SK-N-SH (cell line): Measurements from ENCODE around the gene CLEC2D. TPM values are rescaled to one million over a fixed set of nuclear protein-coding genes. Genes with fewer than 3 reads are reported as not detected.

Source experiments
- CTCF ChIA-PET: fragments of 300-600, 350-600 bp; formaldehyde crosslinking; extraction: SDS; loops from one replicate; lab custom pipeline; 2021; lab: Yijun Ruan, JAX
- POLR2A ChIA-PET: fragments of 350-600 bp; sonication (Branson Sonifier 250); formaldehyde crosslinking; extraction: SDS; loops from one replicate; lab custom pipeline; 2020; ENCODE audit warnings: antibody characterized with exemption, inconsistent platforms; lab: Yijun Ruan, JAX
- DNase-seq: peaks from one replicate; pipeline ENCODE4 v3.0.0; 2012
- H2AFZ ChIP-seq: fragments of 200-600 bp; sonication (generic); 2 replicates; pipeline ENCODE4 v1.8.1; 2016; ENCODE audit warnings: antibody characterized with exemption, mild to moderate bottlenecking, low read depth
- H3F3A ChIP-seq: fragments of 200-600 bp; sonication (generic); replicated peaks from 2 replicates; pipeline ENCODE3; 2016; ENCODE audit warnings: antibody characterized with exemption, mild to moderate bottlenecking; ENCODE audit not compliant: insufficient read depth
- H3K27ac ChIP-seq, 2 experiments: fragments of 200-500 bp in 1 of 2; fragments of 200-600 bp in 1 of 2; sonication (Bioruptor generic) in 1 of 2; sonication (generic), shearing (Covaris generic) in 1 of 2; 2 replicates each; pipeline versions ENCODE4 v1.5.1 to v1.6.1; 2014 to 2016; ENCODE audit warnings: low read depth in 2 of 2, inconsistent platforms in 1 of 2, low read length in 1 of 2, mild to moderate bottlenecking in 1 of 2, mixed read lengths in 1 of 2
- H3K27me3 ChIP-seq: fragments of 200-600 bp; sonication (generic), shearing (Covaris generic); 2 replicates; pipeline ENCODE4 v1.6.1; 2016; ENCODE audit warnings: mixed run types; ENCODE audit not compliant: insufficient read depth
- H3K36me3 ChIP-seq, 2 experiments: fragments of 200-500 bp in 1 of 2; fragments of 200-600 bp in 1 of 2; sonication (Bioruptor generic) in 1 of 2; sonication (generic) in 1 of 2; replicated peaks in 1 of 2; 2 replicates each; pipeline versions ENCODE3 to v1.5.1; 2014 to 2016; ENCODE audit warnings: low read length in 1 of 2, mild to moderate bottlenecking in 1 of 2; ENCODE audit not compliant: insufficient read depth in 2 of 2, control insufficient read depth in 1 of 2
- H3K4me1 ChIP-seq, 2 experiments: fragments of 200-500 bp in 1 of 2; fragments of 200-600 bp in 1 of 2; sonication (Bioruptor generic) in 1 of 2; sonication (generic), shearing (Covaris generic) in 1 of 2; 2 replicates each; pipeline versions ENCODE4 v1.5.1 to v1.6.1; 2014 to 2016; ENCODE audit warnings: low read depth in 1 of 2, low read length in 1 of 2, mixed run types in 1 of 2; ENCODE audit not compliant: insufficient read depth in 2 of 2, control insufficient read depth in 1 of 2
- H3K4me2 ChIP-seq: fragments of 200-600 bp; sonication (generic), shearing (Covaris generic); 2 replicates; pipeline ENCODE4 v1.6.1; 2017; ENCODE audit warnings: mixed run types
- H3K4me3 ChIP-seq, 2 experiments: fragments of 200-500 bp in 1 of 2; fragments of 200-600 bp in 1 of 2; sonication (Bioruptor generic) in 1 of 2; sonication (generic), shearing (Covaris generic) in 1 of 2; 2 replicates each; pipeline versions ENCODE4 v1.5.1 to v1.8.1; 2014 to 2016; ENCODE audit warnings: low read depth in 2 of 2, inconsistent platforms in 1 of 2, low read length in 1 of 2, mild to moderate bottlenecking in 1 of 2, mixed read lengths in 1 of 2, moderate library complexity in 1 of 2
- H3K79me2 ChIP-seq: fragments of 200-600 bp; sonication (generic); 2 replicates; pipeline ENCODE4 v1.8.1; 2017; ENCODE audit warnings: mild to moderate bottlenecking; ENCODE audit not compliant: insufficient read depth
- H3K9ac ChIP-seq: fragments of 200-600 bp; sonication (generic); 2 replicates; pipeline ENCODE4 v1.6.1; 2017; ENCODE audit warnings: mixed run types
- H3K9me2 ChIP-seq: fragments of 200-600 bp; sonication (generic); 2 replicates; pipeline ENCODE4 v1.6.1; 2017; ENCODE audit warnings: mixed run types
- H3K9me3 ChIP-seq: fragments of 200-600 bp; sonication (generic); 2 replicates; pipeline ENCODE4 v1.6.1; 2017; ENCODE audit warnings: mixed run types, mild to moderate bottlenecking, moderate library complexity
- H4K20me1 ChIP-seq: fragments of 200-600 bp; sonication (generic); 2 replicates; pipeline ENCODE4 v1.6.1; 2017; ENCODE audit warnings: mild to moderate bottlenecking, mixed run types; ENCODE audit not compliant: insufficient read depth
- CHD2 ChIP-seq: fragments of 150-350 bp; IDR thresholded peaks from 2 replicates; pipeline ENCODE4 v1.6.1; 2018; ENCODE audit warnings: low read length; ENCODE audit not compliant: partially characterized antibody
- ELF1 ChIP-seq: IDR thresholded peaks from 2 replicates; pipeline ENCODE4 v1.4.0; 2012
- EP300 ChIP-seq, 2 experiments: IDR thresholded peaks; 2 replicates each; pipeline versions ENCODE4 v1.4.0 to v1.6.1; 2012; ENCODE audit warnings: borderline replicate concordance in 1 of 2, low read depth in 1 of 2, low read length in 1 of 2
- EZH2phosphoT487 ChIP-seq: fragments of 200-600 bp; sonication (generic); IDR thresholded peaks from 2 replicates; pipeline ENCODE4 v1.6.1; 2017; ENCODE audit warnings: low read depth, mixed run types, mild to moderate bottlenecking, antibody characterized with exemption, moderate library complexity, borderline replicate concordance
- FOSL2 ChIP-seq: IDR thresholded peaks from 2 replicates; pipeline ENCODE4 v1.4.0; 2012; ENCODE audit warnings: low read depth, mild to moderate bottlenecking, moderate library complexity, borderline replicate concordance
- FOXM1 ChIP-seq: IDR thresholded peaks from 2 replicates; pipeline ENCODE4 v1.4.0; 2012; ENCODE audit warnings: low read depth, mild to moderate bottlenecking
- GABPA ChIP-seq: IDR thresholded peaks from 2 replicates; pipeline ENCODE4 v1.4.0; 2012; ENCODE audit warnings: low read depth, mild to moderate bottlenecking
- JUND ChIP-seq: IDR thresholded peaks from 2 replicates; pipeline ENCODE4 v1.4.0; 2012
- MEF2A ChIP-seq: IDR thresholded peaks from 2 replicates; pipeline ENCODE4 v1.4.0; 2012; ENCODE audit warnings: low read depth, borderline replicate concordance
- NRF1 ChIP-seq: IDR thresholded peaks from 2 replicates; pipeline ENCODE4 v1.6.1; 2012; ENCODE audit warnings: low read depth, mild to moderate bottlenecking, low read length
- POLR2AphosphoS5 ChIP-seq: IDR thresholded peaks from 2 replicates; pipeline ENCODE4 v1.6.1; 2012; ENCODE audit warnings: low read depth, low read length
- RCOR1 ChIP-seq: fragments of 150-350 bp; IDR thresholded peaks from 2 replicates; pipeline ENCODE4 v1.6.1; 2017; ENCODE audit warnings: antibody characterized with exemption, low read length
- RFX5 ChIP-seq: IDR thresholded peaks from 2 replicates; pipeline ENCODE4 v1.6.1; 2012; ENCODE audit warnings: mild to moderate bottlenecking, improper control_type of control experiment, low read length
- RXRA ChIP-seq: IDR thresholded peaks from 2 replicates; pipeline ENCODE4 v1.4.0; 2012; ENCODE audit warnings: low read depth, mild to moderate bottlenecking, borderline replicate concordance
- SMC3 ChIP-seq: IDR thresholded peaks from 2 replicates; pipeline ENCODE4 v1.6.1; 2012; ENCODE audit warnings: low read depth, low read length, improper control_type of control experiment
- TCF12 ChIP-seq: IDR thresholded peaks from 2 replicates; pipeline ENCODE4 v1.4.0; 2012
- TEAD4 ChIP-seq: IDR thresholded peaks from 2 replicates; pipeline ENCODE4 v1.4.0; 2012; ENCODE audit warnings: mild to moderate bottlenecking, borderline replicate concordance; ENCODE audit not compliant: insufficient read depth
- YY1 ChIP-seq: IDR thresholded peaks from 2 replicates; pipeline ENCODE4 v1.4.0; 2012; ENCODE audit warnings: low read depth, mild to moderate bottlenecking
- WGBS: methylation state at CpG from one replicate; pipeline ENCODE4 v1.1.6; 2017; ENCODE audit warnings: low lambda C conversion rate; 5-methylcytosine and 5-hydroxymethylcytosine counted together
- polyA plus RNA-seq, 3 experiments: library from polyadenylated mRNA; depleted of rRNA; stranded (reverse); fragments of >200 nt; gene quantifications; 2 replicates each; pipeline ENCODE4 v1.2.3, GENCODE V29; 2012
- TF ChIP-seq, protein P1 (sequence below): IDR thresholded peaks from 2 replicates; pipeline ENCODE4 v1.4.0; 2012; ENCODE audit warnings: low read depth, borderline replicate concordance
- TF ChIP-seq, protein P2 (sequence below): IDR thresholded peaks from 2 replicates; pipeline ENCODE4 v1.6.1; 2012; ENCODE audit warnings: mild to moderate bottlenecking, low read depth, low read length, moderate library complexity

The CLEC2D gene
- polyA plus RNA-seq, 1 of the 3 experiments (the other 2 are of a cell fraction), result 0.81 TPM

DNA sequence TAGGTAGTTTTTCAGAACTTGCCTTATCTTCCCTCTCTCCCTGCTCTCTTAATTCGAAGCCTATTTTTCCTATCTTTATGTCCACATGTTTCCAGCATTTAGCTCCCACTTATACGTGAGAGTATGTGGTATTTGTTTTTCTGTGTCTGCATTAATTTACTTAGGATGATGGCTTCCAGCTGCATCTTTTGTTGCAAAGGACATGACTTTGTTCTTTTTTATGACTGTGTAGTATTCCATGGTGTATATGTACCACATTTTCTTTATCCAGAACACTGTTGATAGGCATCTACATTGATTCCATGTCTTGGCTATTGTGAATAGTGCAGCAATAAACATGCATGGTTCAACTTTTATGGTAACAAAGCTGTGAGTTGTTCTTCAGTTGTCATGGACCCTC, 7.8 kb upstream of the CLEC2D start:
- WGBS, result 90% methylated on average over 2 of the region's 2 CpGs
- Histone ChIP-seq H3K36me3 (peaks cover 13 to 27% of the 10 kb centered on the region in 2 experiments), H3K9ac (no peak overlapping the region), H3K79me2 (no peaks in the 10 kb centered on the region), H3K27me3 (no peaks in the 10 kb centered on the region), H2AFZ (no peak overlapping the region), H3K4me3 (no peak overlapping the region), H4K20me1 (no peaks in the 10 kb centered on the region), H3K9me2 (no peaks in the 10 kb centered on the region), H3F3A (no peaks in the 10 kb centered on the region), H3K4me2 (no peak overlapping the region), H3K4me1 (no peaks in the 10 kb centered on the region), H3K9me3 (no peaks in the 10 kb centered on the region), H3K27ac (no peak overlapping the region)
- TF ChIP-seq RFX5, result no peak
- TF ChIP-seq, protein P1, sequence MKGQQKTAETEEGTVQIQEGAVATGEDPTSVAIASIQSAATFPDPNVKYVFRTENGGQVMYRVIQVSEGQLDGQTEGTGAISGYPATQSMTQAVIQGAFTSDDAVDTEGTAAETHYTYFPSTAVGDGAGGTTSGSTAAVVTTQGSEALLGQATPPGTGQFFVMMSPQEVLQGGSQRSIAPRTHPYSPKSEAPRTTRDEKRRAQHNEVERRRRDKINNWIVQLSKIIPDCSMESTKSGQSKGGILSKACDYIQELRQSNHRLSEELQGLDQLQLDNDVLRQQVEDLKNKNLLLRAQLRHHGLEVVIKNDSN, result no peak
- TF ChIP-seq FOSL2, result no peak
- no peak for TF ChIP-seq NRF1
- TF ChIP-seq TEAD4, result no peak
- no peak for TF ChIP-seq GABPA
- no peak for TF ChIP-seq TCF12
- no peak for TF ChIP-seq FOXM1
- no peak for TF ChIP-seq ELF1
- TF ChIP-seq POLR2AphosphoS5, result no peak
- TF ChIP-seq RXRA, result no peak
- TF ChIP-seq CHD2, result no peak
- no peak for TF ChIP-seq JUND
- no peak for TF ChIP-seq EP300 (IDR thresholded peaks at IDR 0.05; ENCODE audit: borderline replicate concordance in 1 of 2, low read depth in 1 of 2, low read length in 1 of 2)
- no peak for TF ChIP-seq MEF2A
- TF ChIP-seq YY1, result no peak
- no peak for TF ChIP-seq EZH2phosphoT487
- TF ChIP-seq, protein P2, sequence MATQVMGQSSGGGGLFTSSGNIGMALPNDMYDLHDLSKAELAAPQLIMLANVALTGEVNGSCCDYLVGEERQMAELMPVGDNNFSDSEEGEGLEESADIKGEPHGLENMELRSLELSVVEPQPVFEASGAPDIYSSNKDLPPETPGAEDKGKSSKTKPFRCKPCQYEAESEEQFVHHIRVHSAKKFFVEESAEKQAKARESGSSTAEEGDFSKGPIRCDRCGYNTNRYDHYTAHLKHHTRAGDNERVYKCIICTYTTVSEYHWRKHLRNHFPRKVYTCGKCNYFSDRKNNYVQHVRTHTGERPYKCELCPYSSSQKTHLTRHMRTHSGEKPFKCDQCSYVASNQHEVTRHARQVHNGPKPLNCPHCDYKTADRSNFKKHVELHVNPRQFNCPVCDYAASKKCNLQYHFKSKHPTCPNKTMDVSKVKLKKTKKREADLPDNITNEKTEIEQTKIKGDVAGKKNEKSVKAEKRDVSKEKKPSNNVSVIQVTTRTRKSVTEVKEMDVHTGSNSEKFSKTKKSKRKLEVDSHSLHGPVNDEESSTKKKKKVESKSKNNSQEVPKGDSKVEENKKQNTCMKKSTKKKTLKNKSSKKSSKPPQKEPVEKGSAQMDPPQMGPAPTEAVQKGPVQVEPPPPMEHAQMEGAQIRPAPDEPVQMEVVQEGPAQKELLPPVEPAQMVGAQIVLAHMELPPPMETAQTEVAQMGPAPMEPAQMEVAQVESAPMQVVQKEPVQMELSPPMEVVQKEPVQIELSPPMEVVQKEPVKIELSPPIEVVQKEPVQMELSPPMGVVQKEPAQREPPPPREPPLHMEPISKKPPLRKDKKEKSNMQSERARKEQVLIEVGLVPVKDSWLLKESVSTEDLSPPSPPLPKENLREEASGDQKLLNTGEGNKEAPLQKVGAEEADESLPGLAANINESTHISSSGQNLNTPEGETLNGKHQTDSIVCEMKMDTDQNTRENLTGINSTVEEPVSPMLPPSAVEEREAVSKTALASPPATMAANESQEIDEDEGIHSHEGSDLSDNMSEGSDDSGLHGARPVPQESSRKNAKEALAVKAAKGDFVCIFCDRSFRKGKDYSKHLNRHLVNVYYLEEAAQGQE, result no peak
- no peak for TF ChIP-seq SMC3
- no peak for TF ChIP-seq RCOR1
- ChIA-PET POLR2A (no interaction called here), CTCF (interaction anchor here (1.0 to 2.3 kb wide), 2 partner anchors 14 to 15 kb away, joined by 4 to 7 read pairs; no protein-coding TSS in a partner anchor)
- DNase-seq, result no peak
